ENCODE data around the gene SIGLEC14.

DNA sequence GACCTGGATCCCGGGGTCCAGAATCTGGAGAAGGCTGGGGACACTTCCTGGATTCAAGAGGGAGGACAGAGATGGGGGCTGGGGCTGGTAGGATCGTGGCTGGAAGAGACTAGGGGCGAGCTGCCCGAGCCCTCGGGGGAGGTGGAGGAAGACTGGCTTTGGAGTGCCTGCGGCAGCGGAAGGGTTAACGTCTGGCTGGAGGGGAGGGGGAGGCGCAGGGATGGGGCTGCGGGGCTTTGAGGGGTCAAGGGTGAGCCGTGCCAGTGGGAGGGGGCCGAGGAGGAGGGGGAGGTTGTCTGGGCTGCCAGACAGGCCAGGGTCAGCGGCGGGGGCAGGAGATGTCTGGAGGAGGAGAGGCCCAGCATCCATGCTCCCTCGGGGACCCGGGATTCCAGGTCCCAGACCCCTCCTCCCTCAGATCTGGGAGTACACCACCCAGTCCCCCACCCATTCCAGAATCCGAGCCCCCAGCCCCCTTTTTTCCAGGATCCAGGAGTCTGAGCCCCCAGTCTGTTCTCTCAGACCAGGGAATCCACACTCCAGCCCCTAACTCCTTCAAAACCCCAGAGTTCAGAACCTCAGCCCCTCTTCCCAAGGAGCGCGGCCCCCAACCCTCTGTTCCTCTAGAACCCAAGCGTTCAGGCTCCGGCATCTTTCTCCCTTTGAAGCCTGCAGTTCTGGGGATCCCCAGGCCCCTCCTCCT, 43.3 kb upstream of the SIGLEC14 start:
- no peak for TF ChIP-seq CTCF (IDR thresholded peaks at IDR 0.05)
- no peak for TF ChIP-seq POLR2A (IDR thresholded peaks at IDR 0.05)
